ENCODE data around the gene SLC2A9. TPM values are rescaled to one million over a fixed set of nuclear protein-coding genes. Genes with fewer than 3 reads are reported as not detected.

Gene SLC2A9
- polyA plus RNA-seq, 1 donor from 2014 or later: not detected

DNA sequence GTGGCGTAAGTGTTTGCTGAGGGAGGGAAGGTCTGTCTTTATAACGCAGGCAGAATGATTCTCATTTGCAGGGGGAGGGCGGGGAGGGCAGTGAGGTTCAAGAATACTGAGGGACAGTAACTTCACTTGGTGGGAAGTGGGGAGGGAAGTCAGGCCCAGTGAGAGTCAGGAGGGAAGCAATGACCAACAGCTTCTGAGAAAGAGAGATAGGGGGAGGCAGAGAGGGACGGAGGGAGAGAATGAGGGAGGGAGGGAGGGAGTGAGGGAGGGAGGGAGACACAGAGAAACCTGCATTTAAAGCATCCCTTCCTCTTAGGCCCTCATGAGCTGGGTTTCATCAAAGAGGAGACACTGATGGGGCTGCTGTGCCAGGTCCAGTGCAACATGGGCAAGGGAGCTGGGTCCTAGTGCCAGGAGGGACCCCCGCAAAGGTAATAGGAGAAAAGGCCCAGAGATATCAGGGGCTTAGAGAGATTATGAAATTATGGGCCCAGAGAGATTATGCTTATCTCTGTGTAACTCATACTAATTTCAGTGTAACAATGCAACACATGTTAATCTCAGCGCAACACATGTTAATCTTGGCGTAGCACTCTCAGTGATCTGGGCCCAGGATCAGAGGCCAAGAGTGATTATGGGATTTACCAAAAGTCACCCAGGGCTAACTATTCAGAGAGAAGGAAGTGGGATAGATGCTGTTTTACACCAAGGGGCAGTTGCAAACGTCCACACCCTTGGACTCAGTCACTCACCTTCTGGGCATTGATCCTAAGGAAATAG is 127.8 kb downstream of the SLC2A9 start:
- no peaks in the 10 kb centered on the region for H3K27me3 ChIP-seq (ENCODE audit: insufficient read depth, low read depth, low read length)

DNA sequence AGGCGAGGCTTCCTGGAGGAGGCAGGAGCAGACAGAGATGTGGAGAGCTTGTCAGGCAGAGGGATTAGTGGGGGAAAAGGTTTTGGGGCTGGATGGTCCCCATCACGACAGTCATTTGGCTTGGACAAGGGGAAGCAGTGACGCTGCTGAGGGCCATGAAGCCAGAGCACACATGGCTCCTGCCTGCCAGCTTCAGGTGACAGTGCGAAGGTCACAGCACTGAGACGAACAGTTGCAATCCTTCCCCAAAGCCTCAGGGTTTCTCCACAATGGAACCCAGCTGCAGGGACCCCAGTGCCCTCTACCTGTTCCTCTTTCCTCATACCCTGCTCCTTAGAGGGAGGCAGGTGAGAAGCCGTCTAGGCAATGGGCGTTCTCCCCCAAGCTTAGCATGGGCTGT is 129.6 kb downstream of the SLC2A9 start:
- no peak overlapping the region for H3K9ac ChIP-seq (ENCODE audit: low read length)
- no peaks in the 10 kb centered on the region for H3K27me3 ChIP-seq (ENCODE audit: insufficient read depth, low read depth, low read length)
- no peak overlapping the region for H3K27ac ChIP-seq (ENCODE audit: low read length)
- H3K4me3 ChIP-seq (ENCODE audit: low read length): no peak overlapping the region
- TF ChIP-seq SMC3 (conservative IDR thresholded peaks at IDR 0.05; ENCODE audit: poor library complexity) (no peak), TAF1 (IDR thresholded peaks at IDR 0.05; ENCODE audit: low read depth) (no peak), MXI1 (conservative IDR thresholded peaks at IDR 0.05; ENCODE audit: poor library complexity, severe bottlenecking) (no peak), EP300 (conservative IDR thresholded peaks at IDR 0.05; ENCODE audit: poor library complexity, severe bottlenecking) (no peak), EZH2 (IDR thresholded peaks at IDR 0.05; ENCODE audit: borderline replicate concordance, insufficient read depth, low read length, poor library complexity, severe bottlenecking) (no peak), POLR2AphosphoS5 (IDR thresholded peaks at IDR 0.05) (no peak), RAD21 (conservative IDR thresholded peaks at IDR 0.05) (no peak)
- TF ChIP-seq, protein P1, sequence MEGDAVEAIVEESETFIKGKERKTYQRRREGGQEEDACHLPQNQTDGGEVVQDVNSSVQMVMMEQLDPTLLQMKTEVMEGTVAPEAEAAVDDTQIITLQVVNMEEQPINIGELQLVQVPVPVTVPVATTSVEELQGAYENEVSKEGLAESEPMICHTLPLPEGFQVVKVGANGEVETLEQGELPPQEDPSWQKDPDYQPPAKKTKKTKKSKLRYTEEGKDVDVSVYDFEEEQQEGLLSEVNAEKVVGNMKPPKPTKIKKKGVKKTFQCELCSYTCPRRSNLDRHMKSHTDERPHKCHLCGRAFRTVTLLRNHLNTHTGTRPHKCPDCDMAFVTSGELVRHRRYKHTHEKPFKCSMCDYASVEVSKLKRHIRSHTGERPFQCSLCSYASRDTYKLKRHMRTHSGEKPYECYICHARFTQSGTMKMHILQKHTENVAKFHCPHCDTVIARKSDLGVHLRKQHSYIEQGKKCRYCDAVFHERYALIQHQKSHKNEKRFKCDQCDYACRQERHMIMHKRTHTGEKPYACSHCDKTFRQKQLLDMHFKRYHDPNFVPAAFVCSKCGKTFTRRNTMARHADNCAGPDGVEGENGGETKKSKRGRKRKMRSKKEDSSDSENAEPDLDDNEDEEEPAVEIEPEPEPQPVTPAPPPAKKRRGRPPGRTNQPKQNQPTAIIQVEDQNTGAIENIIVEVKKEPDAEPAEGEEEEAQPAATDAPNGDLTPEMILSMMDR (IDR thresholded peaks at IDR 0.05; ENCODE audit: poor library complexity, severe bottlenecking): no peak
- TF ChIP-seq, protein P2, sequence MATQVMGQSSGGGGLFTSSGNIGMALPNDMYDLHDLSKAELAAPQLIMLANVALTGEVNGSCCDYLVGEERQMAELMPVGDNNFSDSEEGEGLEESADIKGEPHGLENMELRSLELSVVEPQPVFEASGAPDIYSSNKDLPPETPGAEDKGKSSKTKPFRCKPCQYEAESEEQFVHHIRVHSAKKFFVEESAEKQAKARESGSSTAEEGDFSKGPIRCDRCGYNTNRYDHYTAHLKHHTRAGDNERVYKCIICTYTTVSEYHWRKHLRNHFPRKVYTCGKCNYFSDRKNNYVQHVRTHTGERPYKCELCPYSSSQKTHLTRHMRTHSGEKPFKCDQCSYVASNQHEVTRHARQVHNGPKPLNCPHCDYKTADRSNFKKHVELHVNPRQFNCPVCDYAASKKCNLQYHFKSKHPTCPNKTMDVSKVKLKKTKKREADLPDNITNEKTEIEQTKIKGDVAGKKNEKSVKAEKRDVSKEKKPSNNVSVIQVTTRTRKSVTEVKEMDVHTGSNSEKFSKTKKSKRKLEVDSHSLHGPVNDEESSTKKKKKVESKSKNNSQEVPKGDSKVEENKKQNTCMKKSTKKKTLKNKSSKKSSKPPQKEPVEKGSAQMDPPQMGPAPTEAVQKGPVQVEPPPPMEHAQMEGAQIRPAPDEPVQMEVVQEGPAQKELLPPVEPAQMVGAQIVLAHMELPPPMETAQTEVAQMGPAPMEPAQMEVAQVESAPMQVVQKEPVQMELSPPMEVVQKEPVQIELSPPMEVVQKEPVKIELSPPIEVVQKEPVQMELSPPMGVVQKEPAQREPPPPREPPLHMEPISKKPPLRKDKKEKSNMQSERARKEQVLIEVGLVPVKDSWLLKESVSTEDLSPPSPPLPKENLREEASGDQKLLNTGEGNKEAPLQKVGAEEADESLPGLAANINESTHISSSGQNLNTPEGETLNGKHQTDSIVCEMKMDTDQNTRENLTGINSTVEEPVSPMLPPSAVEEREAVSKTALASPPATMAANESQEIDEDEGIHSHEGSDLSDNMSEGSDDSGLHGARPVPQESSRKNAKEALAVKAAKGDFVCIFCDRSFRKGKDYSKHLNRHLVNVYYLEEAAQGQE (IDR thresholded peaks at IDR 0.05; ENCODE audit: borderline replicate concordance): no peak
- no peaks in the 10 kb centered on the region for H4K20me1 ChIP-seq (ENCODE audit: insufficient read depth)
- no peaks in the 10 kb centered on the region for H3K36me3 ChIP-seq (ENCODE audit: insufficient read depth, low read length)
- H3F3A ChIP-seq (ENCODE audit: insufficient read depth, low read length, poor library complexity, severe bottlenecking): no peaks in the 10 kb centered on the region
- no peak overlapping the region for H3K4me2 ChIP-seq (ENCODE audit: low read length)
- H3K79me2 ChIP-seq (replicated peaks; ENCODE audit: insufficient read depth, low read length): no peaks in the 10 kb centered on the region
- H3K9me2 ChIP-seq (ENCODE audit: insufficient read depth, low read length): no peaks in the 10 kb centered on the region
- no peak overlapping the region for H2AFZ ChIP-seq (ENCODE audit: low read depth, low read length)
- no peaks in the 10 kb centered on the region for H3K9me3 ChIP-seq (ENCODE audit: low read length)

More for the DNA sequence above, 127.8 kb downstream of the SLC2A9 start:
- H4K20me1 ChIP-seq (ENCODE audit: insufficient read depth): no peaks in the 10 kb centered on the region
- no peak overlapping the region for H3K27ac ChIP-seq (ENCODE audit: low read length)
- H3K9ac ChIP-seq (ENCODE audit: low read length): no peak overlapping the region
- H3K4me3 ChIP-seq (ENCODE audit: low read length): no peak overlapping the region
- no peak overlapping the region for H3K4me2 ChIP-seq (ENCODE audit: low read length)
- H2AFZ ChIP-seq (ENCODE audit: low read depth, low read length): no peak overlapping the region
- no peak for TF ChIP-seq SMC3 (conservative IDR thresholded peaks at IDR 0.05; ENCODE audit: poor library complexity)
- TF ChIP-seq EZH2 (IDR thresholded peaks at IDR 0.05; ENCODE audit: borderline replicate concordance, insufficient read depth, low read length, poor library complexity, severe bottlenecking): no peak
- no peak for TF ChIP-seq RAD21 (conservative IDR thresholded peaks at IDR 0.05)
- TF ChIP-seq, protein P2 (IDR thresholded peaks at IDR 0.05; ENCODE audit: borderline replicate concordance): no peak
- no peak for TF ChIP-seq TAF1 (IDR thresholded peaks at IDR 0.05; ENCODE audit: low read depth)
- TF ChIP-seq POLR2AphosphoS5 (IDR thresholded peaks at IDR 0.05): no peak
- TF ChIP-seq EP300 (conservative IDR thresholded peaks at IDR 0.05; ENCODE audit: poor library complexity, severe bottlenecking): no peak
- TF ChIP-seq, protein P1 (IDR thresholded peaks at IDR 0.05; ENCODE audit: poor library complexity, severe bottlenecking): no peak
- TF ChIP-seq MXI1 (conservative IDR thresholded peaks at IDR 0.05; ENCODE audit: poor library complexity, severe bottlenecking): no peak
- H3K36me3 ChIP-seq (ENCODE audit: insufficient read depth, low read length): no peaks in the 10 kb centered on the region
- no peaks in the 10 kb centered on the region for H3F3A ChIP-seq (ENCODE audit: insufficient read depth, low read length, poor library complexity, severe bottlenecking)
- H3K9me3 ChIP-seq (ENCODE audit: low read length): no peaks in the 10 kb centered on the region
- H3K9me2 ChIP-seq (ENCODE audit: insufficient read depth, low read length): no peaks in the 10 kb centered on the region
- no peaks in the 10 kb centered on the region for H3K79me2 ChIP-seq (replicated peaks; ENCODE audit: insufficient read depth, low read length)
